WTC11 (cell line): ENCODE results near the gene AMDHD2. TPM values are rescaled to one million over a fixed set of nuclear protein-coding genes. Genes with fewer than 3 reads are reported as not detected.

ENCODE experiments used
- ATAC-seq: fragments of 200-7000 bp; cut with Tn5 transposase; 2 replicates; pipeline ENCODE4 v1.10.0; 2021; ENCODE audit warnings: mild to moderate bottlenecking, moderate library complexity
- CTCF ChIA-PET: fragments of 300-600 bp; sonication (Branson Sonifier 250); formaldehyde crosslinking; loops from one replicate; lab custom pipeline; 2021; ENCODE audit warnings: antibody characterized with exemption; lab: Charles Lee
- POLR2A ChIA-PET: fragments of 350-600 bp; sonication (Branson Sonifier 250); formaldehyde crosslinking; loops from one replicate; lab custom pipeline; 2021; ENCODE audit warnings: antibody characterized with exemption; lab: Charles Lee
- DNase-seq: peaks from one replicate; pipeline ENCODE4 v3.0.0; 2021; ENCODE audit warnings: low spot score
- H3K27ac Mint-ChIP-seq: 2 replicates; pipeline ENCODE4 v1.8.0; 2021; ENCODE audit warnings: mixed read lengths
- H3K27me3 Mint-ChIP-seq: 2 replicates; pipeline ENCODE4 v1.8.0; 2021; ENCODE audit warnings: low read depth, mild to moderate bottlenecking, moderate library complexity, mixed read lengths
- H3K36me3 Mint-ChIP-seq: 2 replicates; pipeline ENCODE4 v1.8.0; 2021; ENCODE audit warnings: mixed read lengths
- H3K4me1 Mint-ChIP-seq: 2 replicates; pipeline ENCODE4 v1.8.0; 2022; ENCODE audit warnings: mixed read lengths
- H3K4me3 Mint-ChIP-seq: 2 replicates; pipeline ENCODE4 v1.8.0; 2021; ENCODE audit warnings: mild to moderate bottlenecking, moderate library complexity, mixed read lengths
- H3K9me3 Mint-ChIP-seq: 2 replicates; pipeline ENCODE4 v1.8.0; 2021; ENCODE audit warnings: mixed read lengths
- CREM ChIP-seq: sonication (generic); formaldehyde crosslinking; IDR thresholded peaks from 2 replicates; pipeline ENCODE4 v1.8.1; 2022; ENCODE audit warnings: mild to moderate bottlenecking, missing genetic modification reagents, moderate library complexity
- EMX1 ChIP-seq: fragments of 250-450 bp; sonication (Bioruptor Pico); IDR thresholded peaks from 2 replicates; pipeline ENCODE4 v1.8.0; 2021; ENCODE audit warnings: mild to moderate bottlenecking
- GABPB1 ChIP-seq: sonication (generic); formaldehyde crosslinking; IDR thresholded peaks from 2 replicates; pipeline ENCODE4 v1.8.1; 2023; ENCODE audit warnings: mild to moderate bottlenecking, missing genetic modification reagents
- NFE2L1 ChIP-seq: sonication (generic); formaldehyde crosslinking; IDR thresholded peaks from 2 replicates; pipeline ENCODE4 v1.8.1; 2023; ENCODE audit warnings: missing genetic modification reagents
- NR2C2 ChIP-seq: sonication (generic); formaldehyde crosslinking; IDR thresholded peaks from 2 replicates; pipeline ENCODE4 v1.8.0; 2022; ENCODE audit warnings: mild to moderate bottlenecking, missing genetic modification reagents
- PRRX2 ChIP-seq: fragments of 250-450 bp; sonication (Bioruptor Pico); IDR thresholded peaks from 2 replicates; pipeline ENCODE4 v1.8.0; 2021; ENCODE audit warnings: mild to moderate bottlenecking
- RORB ChIP-seq: fragments of 250-450 bp; sonication (Bioruptor Pico); IDR thresholded peaks from 2 replicates; pipeline ENCODE4 v1.9.0; 2021; ENCODE audit warnings: mild to moderate bottlenecking
- STAT6 ChIP-seq: sonication (generic); formaldehyde crosslinking; conservative IDR thresholded peaks from 2 replicates; pipeline ENCODE4 v1.8.1; 2023; ENCODE audit warnings: mild to moderate bottlenecking, low read depth, missing genetic modification reagents, moderate library complexity
- TEAD1 ChIP-seq: sonication (generic); formaldehyde crosslinking; IDR thresholded peaks from 2 replicates; pipeline ENCODE4 v1.8.0; 2022; ENCODE audit warnings: mild to moderate bottlenecking, missing genetic modification reagents
- TEAD4 ChIP-seq: sonication (generic); formaldehyde crosslinking; IDR thresholded peaks from 2 replicates; pipeline ENCODE4 v1.8.0; 2022; ENCODE audit warnings: mild to moderate bottlenecking, missing genetic modification reagents
- USF2 ChIP-seq: sonication (generic); formaldehyde crosslinking; IDR thresholded peaks from 2 replicates; pipeline ENCODE4 v1.8.1; 2023; ENCODE audit warnings: mild to moderate bottlenecking, missing genetic modification reagents, moderate library complexity
- ZNF121 ChIP-seq: sonication (generic); formaldehyde crosslinking; IDR thresholded peaks from 2 replicates; pipeline ENCODE4 v1.8.0; 2023; ENCODE audit warnings: missing genetic modification reagents
- ZNF138 ChIP-seq: sonication (generic); formaldehyde crosslinking; conservative IDR thresholded peaks from 2 replicates; pipeline ENCODE4 v1.8.1; 2022; ENCODE audit warnings: mild to moderate bottlenecking, moderate library complexity, missing genetic modification reagents
- total RNA-seq: library from RNA; stranded (reverse); gene quantifications from 3 replicates; pipeline ENCODE4 v1.2.3, GENCODE V29; 2021
- TF ChIP-seq, protein P1 (sequence below): sonication (generic); formaldehyde crosslinking; IDR thresholded peaks from 2 replicates; pipeline ENCODE4 v1.8.0; 2023; ENCODE audit warnings: missing genetic modification reagents
- TF ChIP-seq, protein P2 (sequence below): sonication (generic); formaldehyde crosslinking; IDR thresholded peaks from 2 replicates; pipeline ENCODE4 v1.8.1; 2022; ENCODE audit warnings: low read depth, mild to moderate bottlenecking, moderate library complexity, missing genetic modification reagents, borderline replicate concordance

AMDHD2 gene
- total RNA-seq, 1 experiment from 2014 or later, result 70.9 TPM

DNA sequence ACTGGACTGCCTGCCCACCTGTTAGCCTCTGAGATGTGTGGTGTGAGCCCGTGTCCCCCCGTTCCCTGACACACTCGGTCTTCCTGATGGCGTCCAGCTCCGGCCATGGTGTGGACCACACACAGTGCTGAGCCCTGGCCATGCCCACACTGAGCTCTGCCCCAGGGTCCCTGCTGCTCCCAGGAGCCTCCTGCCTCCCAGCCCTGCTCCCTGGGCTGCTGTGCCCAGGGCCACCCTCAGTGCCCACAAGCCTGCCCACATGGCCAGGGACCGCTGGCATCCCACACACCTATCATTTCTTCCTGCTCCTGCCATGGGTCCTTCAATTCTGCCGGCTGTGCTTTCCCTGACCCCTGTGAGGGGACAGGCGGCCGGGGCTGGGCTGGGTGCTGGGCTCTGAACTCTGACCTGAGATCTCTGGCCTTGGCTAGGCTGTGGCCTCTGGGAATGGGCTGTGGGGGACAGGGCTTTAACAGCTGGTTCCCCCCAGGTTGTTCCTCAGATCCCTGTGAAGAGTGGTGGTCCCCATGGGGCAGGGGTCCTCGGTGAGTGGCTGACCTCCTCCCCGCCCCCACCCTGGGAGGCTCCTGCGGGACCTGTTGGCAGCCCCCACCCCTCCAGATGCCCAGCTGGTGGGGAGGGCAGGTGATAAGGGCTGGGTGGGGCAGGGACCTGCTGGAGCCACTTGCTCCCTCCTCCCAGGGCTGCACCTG is 7.1 kb downstream of the AMDHD2 start:
- H3K36me3 Mint-ChIP-seq, result peaks cover 8% of the 10 kb centered on the region
- POLR2A ChIA-PET, result no interaction called here
- H3K27ac Mint-ChIP-seq, result no peak overlapping the region
- peaks cover 9% of the 10 kb centered on the region for H3K4me1 Mint-ChIP-seq
- no peak for TF ChIP-seq RORB (CRISPR knock-in tag)
- no peak for TF ChIP-seq TEAD1 (CRISPR knock-in tag)
- TF ChIP-seq, all 79 proteins: peak for 0
- ATAC-seq (no peak), DNase-seq (no peak)
- Mint-ChIP-seq H3K9me3 (no peaks in the 10 kb centered on the region), H3K27me3 (no peaks in the 10 kb centered on the region), H3K4me3 (no peak overlapping the region)
- CTCF ChIA-PET, result no interaction called here

DNA sequence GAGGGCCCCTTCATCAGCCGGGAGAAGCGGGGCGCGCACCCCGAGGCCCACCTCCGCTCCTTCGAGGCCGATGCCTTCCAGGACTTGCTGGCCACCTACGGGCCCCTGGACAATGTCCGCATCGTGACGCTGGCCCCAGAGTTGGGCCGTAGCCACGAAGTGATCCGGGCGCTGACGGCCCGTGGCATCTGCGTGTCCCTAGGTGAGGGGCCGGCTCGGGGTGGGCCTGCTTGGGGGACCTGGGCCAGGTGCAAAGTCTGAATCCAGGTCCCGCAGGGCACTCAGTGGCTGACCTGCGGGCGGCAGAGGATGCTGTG is 7.6 kb downstream of the AMDHD2 start:
- Mint-ChIP-seq H3K4me1 (peaks cover 9% of the 10 kb centered on the region), H3K4me3 (no peak overlapping the region), H3K27me3 (no peaks in the 10 kb centered on the region), H3K36me3 (peaks cover 8% of the 10 kb centered on the region), H3K9me3 (no peaks in the 10 kb centered on the region), H3K27ac (no peak overlapping the region)
- POLR2A ChIA-PET, result no interaction called here
- no peak for ATAC-seq
- no peak for DNase-seq
- CTCF ChIA-PET, result no interaction called here
- TF ChIP-seq EMX1 (CRISPR knock-in tag) (no peak), ZNF121 (no peak), NR2C2 (no peak), GABPB1 (CRISPR knock-in tag) (no peak)
- TF ChIP-seq, protein P1, sequence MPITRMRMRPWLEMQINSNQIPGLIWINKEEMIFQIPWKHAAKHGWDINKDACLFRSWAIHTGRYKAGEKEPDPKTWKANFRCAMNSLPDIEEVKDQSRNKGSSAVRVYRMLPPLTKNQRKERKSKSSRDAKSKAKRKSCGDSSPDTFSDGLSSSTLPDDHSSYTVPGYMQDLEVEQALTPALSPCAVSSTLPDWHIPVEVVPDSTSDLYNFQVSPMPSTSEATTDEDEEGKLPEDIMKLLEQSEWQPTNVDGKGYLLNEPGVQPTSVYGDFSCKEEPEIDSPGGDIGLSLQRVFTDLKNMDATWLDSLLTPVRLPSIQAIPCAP (CRISPR knock-in tag), result no peak
- TF ChIP-seq, protein P2, sequence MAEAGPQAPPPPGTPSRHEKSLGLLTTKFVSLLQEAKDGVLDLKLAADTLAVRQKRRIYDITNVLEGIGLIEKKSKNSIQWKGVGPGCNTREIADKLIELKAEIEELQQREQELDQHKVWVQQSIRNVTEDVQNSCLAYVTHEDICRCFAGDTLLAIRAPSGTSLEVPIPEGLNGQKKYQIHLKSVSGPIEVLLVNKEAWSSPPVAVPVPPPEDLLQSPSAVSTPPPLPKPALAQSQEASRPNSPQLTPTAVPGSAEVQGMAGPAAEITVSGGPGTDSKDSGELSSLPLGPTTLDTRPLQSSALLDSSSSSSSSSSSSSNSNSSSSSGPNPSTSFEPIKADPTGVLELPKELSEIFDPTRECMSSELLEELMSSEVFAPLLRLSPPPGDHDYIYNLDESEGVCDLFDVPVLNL (CRISPR knock-in tag), result no peak
- TF ChIP-seq, all 79 proteins: peak for 0

DNA sequence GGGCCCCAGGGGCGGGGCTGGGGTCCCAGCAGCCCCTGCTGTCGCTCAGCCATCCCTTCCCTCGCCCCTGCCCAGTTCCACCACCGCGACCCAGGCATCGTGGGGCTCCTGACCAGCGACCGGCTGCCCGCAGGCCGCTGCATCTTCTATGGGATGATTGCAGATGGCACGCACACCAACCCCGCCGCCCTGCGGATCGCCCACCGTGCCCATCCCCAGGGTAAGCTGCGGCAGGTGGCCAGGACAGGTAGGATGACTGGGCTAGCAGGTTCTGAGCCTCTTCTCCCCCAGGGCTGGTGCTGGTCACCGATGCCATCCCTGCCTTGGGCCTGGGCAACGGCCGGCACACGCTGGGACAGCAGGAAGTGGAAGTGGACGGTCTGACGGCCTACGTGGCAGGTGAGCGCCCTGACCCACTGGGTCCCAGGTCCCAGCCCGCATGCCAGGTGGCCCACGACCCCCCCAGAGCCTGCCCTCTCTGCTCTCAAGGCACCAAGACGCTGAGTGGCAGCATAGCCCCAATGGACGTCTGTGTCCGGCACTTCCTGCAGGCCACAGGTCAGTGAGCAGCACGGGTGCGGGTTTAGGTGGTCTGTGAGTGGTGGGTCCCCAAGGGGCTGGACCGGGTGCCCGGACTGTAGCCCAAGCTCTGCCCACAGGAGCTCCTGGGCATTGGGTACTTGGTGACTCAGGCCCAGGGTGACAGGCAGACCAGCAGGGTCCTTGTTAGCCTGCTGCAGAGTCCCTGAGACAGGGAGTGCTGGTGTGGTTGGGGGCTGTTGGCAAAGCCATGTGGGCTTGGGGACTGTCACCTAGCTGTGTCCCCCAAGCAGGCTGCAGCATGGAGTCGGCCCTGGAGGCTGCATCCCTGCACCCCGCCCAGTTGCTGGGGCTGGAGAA is 8.2 kb downstream of the AMDHD2 start:
- ATAC-seq (no peak), DNase-seq (no peak)
- Mint-ChIP-seq H3K36me3 (peaks cover 8% of the 10 kb centered on the region), H3K4me1 (peaks cover 9% of the 10 kb centered on the region), H3K27ac (no peak overlapping the region), H3K4me3 (no peak overlapping the region), H3K9me3 (no peaks in the 10 kb centered on the region), H3K27me3 (no peaks in the 10 kb centered on the region)
- TF ChIP-seq USF2 (CRISPR knock-in tag) (no peak), ZNF138 (CRISPR knock-in tag) (no peak), TEAD4 (CRISPR knock-in tag) (no peak), CREM (CRISPR knock-in tag) (no peak), STAT6 (CRISPR knock-in tag) (no peak), NFE2L1 (CRISPR knock-in tag) (no peak), PRRX2 (CRISPR knock-in tag) (no peak)
- ChIA-PET CTCF (interaction anchor here (1.1 kb wide), 2 partner anchors 17 to 27 kb away, joined by 3 to 4 read pairs; no protein-coding TSS in a partner anchor), POLR2A (no interaction called here)
